Activated T-helper 1 cell treated with anti-CD3 and anti-CD28 coated beads, Interleukin-2, amount 50 U/mL, for 16 hours (primary cell): ENCODE results near the gene NCK1.

Experiments used
- DNase-seq, 2 donors: peaks; one replicate each; pipeline ENCODE4 v3.0.0-alpha.2; 2020; ENCODE audit warnings: low read depth in 1 of 2, low spot score in 1 of 2

The NCK1 gene

DNA sequence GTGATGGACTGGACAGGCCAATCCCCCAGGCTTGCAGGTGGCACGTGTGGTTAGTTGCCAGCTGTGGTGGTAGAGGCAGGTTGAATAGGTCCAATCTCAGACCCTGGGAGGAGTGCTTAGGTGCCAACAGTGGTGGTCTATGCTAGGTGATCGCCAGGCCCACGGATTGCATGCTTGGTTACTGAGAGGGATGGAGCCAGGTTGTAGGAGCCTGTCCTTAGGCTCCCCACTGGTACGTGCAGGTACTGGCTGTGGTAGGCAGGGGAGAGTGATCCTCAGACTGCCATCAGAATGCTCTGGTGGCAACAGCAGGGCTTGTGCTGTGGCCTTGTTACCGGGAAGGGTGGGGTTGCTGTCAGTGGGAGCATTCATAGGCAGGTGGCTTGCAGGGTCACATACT is 44.7 kb downstream of the NCK1 start:
- no peak for DNase-seq

GRCh38 chr3:136908297-136908696 is 46.3 kb downstream of the NCK1 start:
- DNase-seq, result no peak

- DNase-seq, result no peak
Observed at GRCh38 chr3:136909187-136909586, 47.2 kb downstream of the NCK1 start.

- no peak for DNase-seq
Observed at GRCh38 chr3:136910697-136911096, 48.7 kb downstream of the NCK1 start.

GRCh38 chr3:136913168-136913567 is 51.2 kb downstream of the NCK1 start:
- no peak for DNase-seq

- no peak for DNase-seq
Observed at GRCh38 chr3:136914739-136915138, 52.7 kb downstream of the NCK1 start.

GRCh38 chr3:136916223-136916622 is 54.2 kb downstream of the NCK1 start:
- no peak for DNase-seq

DNA sequence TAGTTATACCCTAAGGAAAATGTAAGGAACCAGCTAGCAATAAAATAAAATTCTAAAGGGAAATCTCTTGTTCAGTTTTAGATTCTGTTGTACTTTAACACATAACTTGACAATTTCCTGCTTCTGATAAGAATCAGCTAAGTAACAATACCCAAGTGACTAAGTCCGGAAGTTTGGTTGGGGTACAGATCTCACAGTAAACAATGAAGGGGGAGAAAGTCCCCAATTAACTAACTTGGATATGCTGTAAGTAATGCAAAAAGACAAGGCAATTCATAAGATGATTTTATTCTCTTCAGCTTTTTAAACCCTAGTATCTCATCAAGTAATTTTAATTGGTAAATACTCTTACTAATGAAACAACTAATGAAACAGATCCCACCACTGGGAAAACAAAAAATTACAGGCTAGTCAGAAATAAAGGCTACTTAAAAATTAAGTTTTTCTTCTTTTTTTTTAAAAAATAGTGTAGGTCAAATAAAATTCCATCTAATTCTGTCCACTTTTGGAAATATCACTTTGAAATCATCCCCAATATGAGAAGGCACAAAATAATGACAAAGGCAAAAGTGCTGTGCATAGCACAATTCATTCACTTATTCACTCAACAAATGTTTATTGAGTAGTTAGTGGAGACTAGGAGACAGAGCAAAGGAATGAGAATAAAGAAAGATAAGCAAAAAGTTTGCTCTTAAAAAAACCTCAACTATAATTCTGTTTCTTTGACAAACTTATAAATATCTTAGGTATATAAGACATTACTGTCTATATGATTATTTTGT is 58.0 kb downstream of the NCK1 start:
- DNase-seq, result no peak

GRCh38 chr3:136920904-136921611 is 59.0 kb downstream of the NCK1 start:
- DNase-seq, result no peak

- DNase-seq, result no peak
Observed at GRCh38 chr3:136925425-136926190, 63.6 kb downstream of the NCK1 start.

DNA sequence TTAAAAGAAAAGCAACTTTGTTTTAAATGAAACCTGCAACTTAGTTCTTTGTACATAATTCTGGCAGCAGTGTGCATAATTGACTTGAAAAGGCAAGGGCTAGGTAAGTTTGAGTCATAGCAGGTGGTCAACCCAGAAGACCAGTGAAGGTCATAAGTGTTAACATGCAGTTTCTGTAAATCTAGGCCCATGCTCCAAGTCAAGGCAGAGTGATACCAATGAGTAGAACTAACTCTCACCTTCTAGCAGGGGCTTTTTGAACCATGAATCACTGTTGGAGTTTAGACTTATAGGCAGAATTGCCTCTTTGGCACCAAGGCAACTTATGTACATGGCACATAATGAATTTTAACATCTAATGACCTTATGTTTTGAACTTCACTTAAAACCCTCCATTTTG is 66.2 kb downstream of the NCK1 start:
- no peak for DNase-seq

DNA sequence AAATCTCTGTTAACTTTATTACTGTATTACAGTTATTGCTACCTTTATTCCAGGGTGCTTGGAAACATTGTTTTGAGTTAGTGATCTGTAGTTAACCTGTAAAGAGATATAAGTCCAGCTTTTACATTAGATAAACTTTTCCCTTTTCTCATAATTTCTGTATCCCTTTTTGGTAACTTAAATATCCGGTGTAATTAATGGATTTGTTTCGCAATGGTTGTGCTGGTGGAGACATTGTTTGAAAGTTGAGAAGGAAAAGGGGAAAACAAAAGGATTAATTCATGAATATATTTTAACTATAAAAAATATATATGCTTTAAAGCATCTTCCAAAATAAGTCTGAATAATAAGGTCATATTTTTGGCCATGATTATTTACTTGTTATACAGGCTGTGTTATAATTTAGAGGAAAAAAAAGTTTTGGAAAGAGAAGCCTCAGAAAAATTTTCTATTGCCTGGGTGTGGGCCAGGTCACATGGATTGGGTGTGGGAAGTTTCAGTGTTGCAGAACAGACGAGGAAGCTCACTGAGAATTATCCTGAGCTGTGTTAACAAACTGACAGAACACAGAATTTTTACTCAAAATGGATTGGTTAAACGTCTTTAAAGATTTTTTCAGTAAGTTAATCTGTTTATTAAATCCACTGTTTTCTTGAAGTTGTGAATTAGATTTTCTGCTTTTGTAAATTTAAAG is 68.1 kb downstream of the NCK1 start:
- DNase-seq, result no peak

DNA sequence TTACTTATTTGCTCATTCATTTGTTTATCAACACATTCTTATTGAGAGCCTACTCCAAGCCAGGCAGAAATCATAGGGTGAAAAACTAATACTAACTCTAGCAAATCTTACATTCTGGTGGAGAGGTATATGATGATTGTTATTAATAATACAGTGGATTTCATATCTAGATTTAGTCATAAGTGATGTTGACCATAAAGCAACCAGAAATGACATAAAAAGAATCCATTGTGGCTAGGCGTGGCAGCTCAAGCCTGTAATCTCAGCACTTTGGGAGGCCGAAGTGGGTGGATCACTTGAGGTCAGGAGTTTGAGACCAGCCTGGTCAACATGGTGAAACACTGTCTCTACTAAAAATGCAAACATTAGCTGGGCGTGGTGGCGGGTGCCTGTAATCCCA is 69.6 kb downstream of the NCK1 start:
- no peak for DNase-seq

DNA sequence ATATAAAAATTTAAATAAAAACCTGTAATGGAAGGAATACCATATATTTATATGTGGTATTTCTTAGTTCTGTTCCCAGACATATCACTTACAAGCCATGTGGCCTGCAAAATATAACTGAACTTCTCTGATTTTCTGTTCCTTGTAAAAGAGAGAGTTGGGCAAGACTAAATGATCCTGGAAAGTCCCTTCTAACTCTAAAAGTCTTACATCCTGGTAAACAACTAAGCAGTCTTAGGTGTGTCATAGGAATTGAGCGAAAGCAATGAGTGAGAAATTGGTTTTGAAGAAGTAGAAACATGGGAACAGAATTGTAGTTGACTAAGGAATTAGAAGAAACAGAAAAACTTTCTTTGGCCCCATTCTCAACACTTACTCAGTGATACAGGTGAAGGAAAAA is 70.5 kb downstream of the NCK1 start:
- no peak for DNase-seq

- no peak for DNase-seq
Observed at GRCh38 chr3:136932978-136933772, 71.2 kb downstream of the NCK1 start.

DNA sequence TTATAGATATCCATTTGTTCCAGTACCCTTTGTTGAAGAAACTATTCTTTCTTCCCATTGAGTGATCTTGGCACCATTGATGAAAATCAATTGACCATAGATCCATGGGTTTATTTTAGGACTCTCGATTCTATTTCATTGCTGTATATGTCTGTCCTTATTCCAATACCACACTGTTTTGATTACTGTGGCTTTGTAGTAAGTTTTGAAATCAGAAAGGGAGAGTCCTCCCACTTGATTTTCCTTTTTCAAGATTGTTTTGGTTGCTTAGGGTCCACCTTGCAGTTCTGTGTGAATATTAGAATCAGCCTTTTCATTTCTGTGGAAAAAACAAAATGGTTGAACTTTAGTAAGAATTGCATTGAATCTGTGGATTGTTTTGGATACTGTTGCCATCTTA is 75.2 kb downstream of the NCK1 start:
- DNase-seq, result no peak

DNA sequence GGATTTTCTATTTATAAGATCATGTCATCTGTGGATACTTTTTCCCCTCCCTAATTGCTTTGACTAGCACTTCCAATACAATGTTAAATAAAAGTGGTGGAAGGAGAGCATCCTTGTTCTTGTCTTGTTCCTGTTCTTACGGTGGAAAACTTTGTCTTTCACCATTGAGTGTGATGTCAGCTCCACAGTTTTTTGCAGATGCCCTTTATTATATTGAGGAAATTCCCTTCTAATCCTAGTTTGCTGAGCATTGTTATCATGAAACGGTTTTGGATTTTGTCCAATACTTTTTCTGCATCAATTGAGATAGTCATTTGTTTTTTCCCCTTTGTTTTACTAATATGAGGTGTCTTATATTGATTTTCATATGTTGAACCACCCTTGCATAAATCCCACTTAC is 75.8 kb downstream of the NCK1 start:
- DNase-seq, result no peak

- DNase-seq, result no peak
Observed at GRCh38 chr3:136938334-136938733, 76.3 kb downstream of the NCK1 start.

DNA sequence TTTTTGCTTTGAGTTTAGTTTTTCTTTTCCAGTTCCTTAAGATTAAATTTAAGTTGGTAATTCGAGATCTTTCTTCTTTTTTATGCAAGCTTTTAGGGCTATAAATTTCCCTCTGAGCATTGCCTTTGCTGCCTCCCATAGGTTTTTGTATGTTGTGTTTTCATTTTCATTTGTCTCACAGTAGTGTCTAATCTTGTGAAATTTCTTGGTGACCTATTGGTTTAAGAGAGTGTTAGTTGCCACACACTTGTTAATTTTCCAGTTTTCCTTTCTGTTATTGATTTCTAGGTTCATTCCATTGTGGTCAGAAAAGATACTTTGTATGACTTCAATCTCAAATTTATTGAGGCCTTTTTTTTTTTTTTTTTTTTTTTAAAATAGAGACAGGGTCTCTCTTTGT is 77.5 kb downstream of the NCK1 start:
- no peak for DNase-seq

GRCh38 chr3:136942803-136943202 is 80.8 kb downstream of the NCK1 start:
- DNase-seq, result no peak

DNA sequence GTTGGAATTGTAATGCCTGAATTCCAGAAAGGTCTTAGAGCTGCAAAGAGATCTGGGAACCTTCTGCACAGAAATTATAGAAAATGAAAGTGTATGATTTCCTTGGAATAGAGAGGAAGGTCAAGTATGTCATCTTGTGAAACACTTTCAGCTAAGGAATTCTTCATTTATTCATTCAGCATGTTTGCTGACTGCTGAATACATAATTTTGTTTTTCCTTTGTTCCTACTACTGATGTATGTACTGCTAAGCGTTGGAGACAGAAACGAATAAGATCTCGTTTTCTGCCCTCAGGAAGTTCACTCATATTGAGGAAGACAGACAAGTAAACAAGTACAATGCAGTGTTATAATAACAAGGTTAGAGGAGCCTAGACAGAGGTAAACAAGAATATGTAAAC is 81.4 kb downstream of the NCK1 start:
- DNase-seq, result no peak
